Amniotic stem cell (primary cell): ENCODE measurements around the gene LTA.

Experiments used
- DNase-seq: peaks from one replicate; lab custom pipeline; 2025; lab: John Stamatoyannopoulos, UW

The LTA gene

GRCh38 chr6:31569861-31570536 is 2.1 kb upstream of the LTA start:
- no peak for DNase-seq

GRCh38 chr6:31573239-31574105 is 1.4 kb downstream of the LTA start:
- no peak for DNase-seq

GRCh38 chr6:31574106-31575061 is 2.3 kb downstream of the LTA start:
- DNase-seq, result no peak

GRCh38 chr6:31575335-31575901 is 3.3 kb downstream of the LTA start, which contains the start of gene TNF:
Gene TNF (plus strand): TSS chr6:31575565. CDS start chr6:31575742, 177 bp downstream.
- no peak for DNase-seq

- no peak for DNase-seq
Observed at GRCh38 chr6:31575952-31576685, 4.0 kb downstream of the LTA start.

- DNase-seq, result no peak
Observed at GRCh38 chr6:31576897-31577578, 4.9 kb downstream of the LTA start.

GRCh38 chr6:31577579-31577966 is 5.5 kb downstream of the LTA start:
- no peak for DNase-seq

GRCh38 chr6:31578184-31579118 is 6.4 kb downstream of the LTA start:
- DNase-seq, result no peak

GRCh38 chr6:31579119-31579505 is 7.0 kb downstream of the LTA start:
- no peak for DNase-seq

GRCh38 chr6:31579546-31580437 is 7.7 kb downstream of the LTA start:
- DNase-seq, result no peak

GRCh38 chr6:31580438-31580740 is 8.3 kb downstream of the LTA start:
- no peak for DNase-seq

GRCh38 chr6:31580807-31581433 is 8.8 kb downstream of the LTA start:
- peak; percentile 43 for DNase-seq

- no peak for DNase-seq
Observed at GRCh38 chr6:31581434-31582229, 9.5 kb downstream of the LTA start.

- DNase-seq, result no peak
Observed at GRCh38 chr6:31582230-31582643, 10.1 kb downstream of the LTA start, which contains the start of gene LTB. Gene LTB (minus strand): TSS chr6:31582424. CDS start chr6:31582417, 7 bp downstream.

- no peak for DNase-seq
Observed at GRCh38 chr6:31585491-31585890, 13.4 kb downstream of the LTA start.

- no peak for DNase-seq
Observed at GRCh38 chr6:31586008-31586407, 13.9 kb downstream of the LTA start, which contains the start of gene LST1. Gene LST1 (plus strand): TSS chr6:31586277. CDS start chr6:31587300, 1,023 bp downstream.
